A549 (cell line): ENCODE results near the gene CLIC4.

Experiments
- BHLHE40 ChIP-seq: IDR thresholded peaks from 2 replicates; pipeline ENCODE4 v1.6.1; 2012; ENCODE audit warnings: low read depth, low read length, inconsistent platforms
- CHD2 ChIP-seq: fragments of 150-350 bp; IDR thresholded peaks from 2 replicates; pipeline ENCODE4 v1.6.1; 2014; ENCODE audit warnings: low read length; ENCODE audit not compliant: partially characterized antibody
- ELK1 ChIP-seq: fragments of 150-350 bp; IDR thresholded peaks from 2 replicates; pipeline ENCODE4 v1.6.1; 2014; ENCODE audit warnings: low read depth, mild to moderate bottlenecking, low read length
- HDAC2 ChIP-seq: fragments of 200-600 bp; sonication (generic); IDR thresholded peaks from 2 replicates; pipeline ENCODE4 v1.6.1; 2016
- MYC ChIP-seq: IDR thresholded peaks from 2 replicates; pipeline ENCODE4 v1.6.1; 2012; ENCODE audit warnings: mild to moderate bottlenecking, inconsistent platforms, low read length, improper control_type of control experiment, borderline replicate concordance
- POLR2A ChIP-seq: IDR thresholded peaks from 2 replicates; pipeline ENCODE4 v1.6.1; 2012; ENCODE audit warnings: mild to moderate bottlenecking, low read length
- SMC3 ChIP-seq: fragments of >200 bp; sonication (Bioruptor Twin); formaldehyde crosslinking; IDR thresholded peaks from 3 replicates; pipeline ENCODE4 v1.6.1; 2018; ENCODE audit warnings: inconsistent platforms
- TF ChIP-seq, protein P1 (sequence below): fragments of >200 bp; sonication (Bioruptor Twin); formaldehyde crosslinking; IDR thresholded peaks from 3 replicates; pipeline ENCODE4 v1.5.1; 2016

DNA sequence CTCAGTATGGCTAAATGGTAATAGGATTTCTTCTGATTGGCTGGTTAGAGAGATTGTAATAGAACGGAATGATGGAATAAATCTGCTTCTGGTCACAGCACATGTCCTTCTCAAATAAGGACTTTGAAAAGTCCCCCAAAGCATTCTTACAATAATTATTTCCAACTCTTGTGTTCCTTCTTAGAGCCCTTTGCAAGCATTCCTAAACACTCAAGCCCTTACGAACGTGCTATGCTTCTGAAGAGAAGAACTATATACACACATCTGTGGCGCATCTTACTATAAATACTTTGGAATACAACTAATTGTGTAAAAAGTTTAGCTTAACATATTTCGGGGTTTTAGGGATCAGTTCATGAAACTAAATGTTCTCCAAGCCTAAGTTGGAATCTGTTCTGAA, 25.6 kb downstream of the CLIC4 start:
- TF ChIP-seq POLR2A = no peak
- no peak for TF ChIP-seq MYC
- no peak for TF ChIP-seq SMC3
- TF ChIP-seq CHD2 = no peak
- TF ChIP-seq, protein P1, sequence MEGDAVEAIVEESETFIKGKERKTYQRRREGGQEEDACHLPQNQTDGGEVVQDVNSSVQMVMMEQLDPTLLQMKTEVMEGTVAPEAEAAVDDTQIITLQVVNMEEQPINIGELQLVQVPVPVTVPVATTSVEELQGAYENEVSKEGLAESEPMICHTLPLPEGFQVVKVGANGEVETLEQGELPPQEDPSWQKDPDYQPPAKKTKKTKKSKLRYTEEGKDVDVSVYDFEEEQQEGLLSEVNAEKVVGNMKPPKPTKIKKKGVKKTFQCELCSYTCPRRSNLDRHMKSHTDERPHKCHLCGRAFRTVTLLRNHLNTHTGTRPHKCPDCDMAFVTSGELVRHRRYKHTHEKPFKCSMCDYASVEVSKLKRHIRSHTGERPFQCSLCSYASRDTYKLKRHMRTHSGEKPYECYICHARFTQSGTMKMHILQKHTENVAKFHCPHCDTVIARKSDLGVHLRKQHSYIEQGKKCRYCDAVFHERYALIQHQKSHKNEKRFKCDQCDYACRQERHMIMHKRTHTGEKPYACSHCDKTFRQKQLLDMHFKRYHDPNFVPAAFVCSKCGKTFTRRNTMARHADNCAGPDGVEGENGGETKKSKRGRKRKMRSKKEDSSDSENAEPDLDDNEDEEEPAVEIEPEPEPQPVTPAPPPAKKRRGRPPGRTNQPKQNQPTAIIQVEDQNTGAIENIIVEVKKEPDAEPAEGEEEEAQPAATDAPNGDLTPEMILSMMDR = no peak
- TF ChIP-seq HDAC2 = no peak
- no peak for TF ChIP-seq BHLHE40
- no peak for TF ChIP-seq ELK1
